Measurements from ENCODE around the gene DNAJC5G. TPM values are rescaled to one million over a fixed set of nuclear protein-coding genes. Genes with fewer than 3 reads are reported as not detected.
"Not testable (repeated sequence)": the region's sequence is repeated elsewhere in the genome, so short reads cannot be mapped to it uniquely, and the experiment has no call there.

The DNAJC5G gene
- total RNA-seq, 1 experiment from 2014 or later, result not detected

DNA sequence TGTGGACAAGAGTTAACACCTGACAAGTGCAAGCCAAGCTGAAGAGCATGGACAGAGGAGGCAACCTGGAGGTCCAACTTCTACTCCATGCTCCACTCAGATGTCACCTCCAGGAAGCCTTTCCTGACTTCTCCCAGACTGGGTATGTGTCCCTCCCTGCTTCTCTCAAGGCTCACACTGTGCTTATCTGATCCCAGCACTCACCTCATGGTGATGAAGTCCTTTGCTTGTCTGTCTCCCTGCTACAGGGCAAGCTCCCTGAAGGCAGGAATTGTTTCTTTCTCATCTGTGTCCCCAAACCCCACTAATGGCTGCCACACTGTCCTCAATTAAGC, 9.7 kb upstream of the DNAJC5G start:
- Histone ChIP-seq H3K4me1 (replicated peaks; ENCODE audit: insufficient read depth) (no peaks in the 10 kb centered on the region), H3K36me3 (ENCODE audit: low read depth) (no peaks in the 10 kb centered on the region), H2AFZ (no peak overlapping the region), H3K27me3 (ENCODE audit: insufficient read depth, low read depth) (peaks cover 49% of the 10 kb centered on the region), H3F3A (ENCODE audit: insufficient read depth, low read depth) (no peaks in the 10 kb centered on the region; the same call in 1 of the 2 replicates), H4K20me1 (ENCODE audit: insufficient read depth) (no peaks in the 10 kb centered on the region), H3K79me2 (ENCODE audit: low read depth) (no peaks in the 10 kb centered on the region), H3K9me3 (ENCODE audit: insufficient read depth, low read depth) (no peaks in the 10 kb centered on the region), H3K27ac (no peak overlapping the region), H3K4me2 (no peak overlapping the region), H3K4me3 (no peak overlapping the region), H3K9me2 (ENCODE audit: insufficient read depth) (no peaks in the 10 kb centered on the region)
- ChIA-PET POLR2A (ENCODE audit: unreplicated experiment) (no interaction called here), CTCF (interaction anchor here (0.6 kb wide), 3 partner anchors 36 to 1359 kb away, joined by 4 to 6 read pairs (median 4); no protein-coding TSS in a partner anchor)
- BruUV-seq (replicated peaks), result no TSS peak
- DNase-seq, result no peak
- TF ChIP-seq EZH2 (IDR thresholded peaks at IDR 0.05; ENCODE audit: low read depth), result no peak
- TF ChIP-seq, protein P1, sequence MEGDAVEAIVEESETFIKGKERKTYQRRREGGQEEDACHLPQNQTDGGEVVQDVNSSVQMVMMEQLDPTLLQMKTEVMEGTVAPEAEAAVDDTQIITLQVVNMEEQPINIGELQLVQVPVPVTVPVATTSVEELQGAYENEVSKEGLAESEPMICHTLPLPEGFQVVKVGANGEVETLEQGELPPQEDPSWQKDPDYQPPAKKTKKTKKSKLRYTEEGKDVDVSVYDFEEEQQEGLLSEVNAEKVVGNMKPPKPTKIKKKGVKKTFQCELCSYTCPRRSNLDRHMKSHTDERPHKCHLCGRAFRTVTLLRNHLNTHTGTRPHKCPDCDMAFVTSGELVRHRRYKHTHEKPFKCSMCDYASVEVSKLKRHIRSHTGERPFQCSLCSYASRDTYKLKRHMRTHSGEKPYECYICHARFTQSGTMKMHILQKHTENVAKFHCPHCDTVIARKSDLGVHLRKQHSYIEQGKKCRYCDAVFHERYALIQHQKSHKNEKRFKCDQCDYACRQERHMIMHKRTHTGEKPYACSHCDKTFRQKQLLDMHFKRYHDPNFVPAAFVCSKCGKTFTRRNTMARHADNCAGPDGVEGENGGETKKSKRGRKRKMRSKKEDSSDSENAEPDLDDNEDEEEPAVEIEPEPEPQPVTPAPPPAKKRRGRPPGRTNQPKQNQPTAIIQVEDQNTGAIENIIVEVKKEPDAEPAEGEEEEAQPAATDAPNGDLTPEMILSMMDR (conservative IDR thresholded peaks at IDR 0.05), result no peak
- intact Hi-C loops (cut with micrococcal nuclease; ENCODE audit: unreplicated experiment), result loop anchor here (5.0 kb wide), 1 partner anchor 37 kb away; no protein-coding TSS in a partner anchor

DNA sequence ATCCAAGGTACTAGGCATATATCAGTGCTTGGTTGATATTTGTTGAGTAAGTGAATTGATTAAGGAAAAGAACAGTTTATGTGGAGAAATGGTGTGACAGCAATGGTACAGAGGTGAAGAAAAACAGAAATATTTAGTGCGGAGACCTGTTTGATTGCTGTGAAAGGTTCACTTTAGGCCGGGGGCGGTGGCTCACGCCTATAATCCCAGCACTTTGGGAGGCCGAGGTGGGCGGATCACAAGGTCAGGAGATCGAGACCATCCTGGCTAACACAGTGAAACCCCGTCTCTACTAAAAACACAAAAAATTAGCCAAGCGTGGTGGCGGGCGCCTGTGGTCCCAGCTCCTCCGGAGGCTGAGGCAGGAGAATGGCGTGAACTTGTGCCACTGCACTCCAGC, 6.9 kb upstream of the DNAJC5G start:
- H2AFZ ChIP-seq; H3F3A ChIP-seq (ENCODE audit: insufficient read depth, low read depth): not testable (repeated sequence)
- intact Hi-C loops (cut with micrococcal nuclease; ENCODE audit: unreplicated experiment), result loop anchor here (5.0 kb wide), 1 partner anchor 34 kb away; no protein-coding TSS in a partner anchor

DNA sequence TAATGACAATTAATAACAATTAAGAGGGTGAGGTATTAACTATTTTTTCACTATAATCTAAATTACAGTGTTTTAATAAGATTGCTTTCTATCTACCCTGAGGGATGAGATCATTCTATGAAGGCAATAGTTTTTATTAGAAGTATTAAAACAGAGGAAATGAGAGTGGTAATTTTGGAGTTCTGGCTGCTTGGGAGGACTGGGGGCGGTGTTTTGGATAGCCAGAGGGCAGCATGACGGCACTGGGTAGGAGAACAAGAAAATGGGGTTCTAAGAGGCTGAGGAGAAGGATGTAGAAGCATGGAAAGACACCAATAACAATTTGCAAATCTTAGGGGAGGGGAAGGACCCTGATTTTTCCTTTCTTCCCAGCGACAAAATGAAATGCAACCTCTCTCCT, 5.1 kb upstream of the DNAJC5G start:
- DNase-seq, result no peak
- Histone ChIP-seq H3K4me3 (no peak overlapping the region), H3K36me3 (ENCODE audit: low read depth) (no peaks in the 10 kb centered on the region), H2AFZ (no peak overlapping the region), H3K79me2 (ENCODE audit: low read depth) (no peaks in the 10 kb centered on the region), H4K20me1 (ENCODE audit: insufficient read depth) (no peaks in the 10 kb centered on the region), H3K9me3 (ENCODE audit: insufficient read depth, low read depth) (no peaks in the 10 kb centered on the region), H3K27me3 (ENCODE audit: insufficient read depth, low read depth) (peaks cover 7% of the 10 kb centered on the region; the same call in 1 of the 2 replicates), H3K9me2 (ENCODE audit: insufficient read depth) (no peaks in the 10 kb centered on the region), H3K4me1 (replicated peaks; ENCODE audit: insufficient read depth) (no peaks in the 10 kb centered on the region), H3F3A (ENCODE audit: insufficient read depth, low read depth) (no peaks in the 10 kb centered on the region; the same call in 1 of the 2 replicates), H3K27ac (no peak overlapping the region), H3K4me2 (no peak overlapping the region)
- ChIA-PET POLR2A (ENCODE audit: unreplicated experiment) (interaction anchor here (0.5 kb wide), 1 partner anchor 148 kb away, joined by 11 read pairs; no protein-coding TSS in a partner anchor), CTCF (no interaction called here)
- TF ChIP-seq, protein P1 (conservative IDR thresholded peaks at IDR 0.05), result no peak
- TF ChIP-seq EZH2 (IDR thresholded peaks at IDR 0.05; ENCODE audit: low read depth), result no peak
- intact Hi-C loops (cut with micrococcal nuclease; ENCODE audit: unreplicated experiment), result no loop called here
- BruUV-seq (replicated peaks), result no TSS peak

More for the DNA sequence above, 6.9 kb upstream of the DNAJC5G start:
- H3K79me2 ChIP-seq (ENCODE audit: low read depth); CTCF ChIA-PET; H3K36me3 ChIP-seq (ENCODE audit: low read depth); H3K4me1 ChIP-seq (replicated peaks; ENCODE audit: insufficient read depth); BruUV-seq (replicated peaks); H4K20me1 ChIP-seq (ENCODE audit: insufficient read depth); H3K4me2 ChIP-seq; DNase-seq; POLR2A ChIA-PET (ENCODE audit: unreplicated experiment); H3K9me3 ChIP-seq (ENCODE audit: insufficient read depth, low read depth); H3K27ac ChIP-seq; H3K9me2 ChIP-seq (ENCODE audit: insufficient read depth); H3K4me3 ChIP-seq: not testable (repeated sequence)
- H3K27me3 ChIP-seq (ENCODE audit: insufficient read depth, low read depth), result peaks cover 26% of the 10 kb centered on the region

DNA sequence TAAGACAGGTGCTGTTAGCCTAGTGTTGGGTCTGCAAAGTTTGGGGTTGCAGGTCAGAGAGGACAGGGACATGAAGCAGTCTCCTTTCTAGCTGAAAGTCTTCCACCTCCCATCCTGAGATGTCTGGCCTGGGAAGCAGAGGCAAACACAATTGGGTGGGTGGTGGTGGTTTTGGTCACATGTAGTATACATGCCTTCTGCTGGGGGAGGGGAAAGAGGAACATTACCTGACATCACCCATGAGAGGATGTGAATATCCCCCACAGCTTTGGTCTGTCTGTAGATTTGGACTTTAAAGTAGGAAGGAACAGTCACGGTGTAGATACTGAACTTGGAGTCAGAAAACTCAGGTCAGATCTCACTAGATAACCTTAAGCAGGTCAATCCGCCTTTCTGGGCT, 4.6 kb upstream of the DNAJC5G start:
- H3K9me2 ChIP-seq (ENCODE audit: insufficient read depth), result no peaks in the 10 kb centered on the region
- H3K36me3 ChIP-seq (ENCODE audit: low read depth), result no peaks in the 10 kb centered on the region
- CTCF ChIA-PET, result no interaction called here
- H2AFZ ChIP-seq, result no peak overlapping the region
- DNase-seq, result no peak
- TF ChIP-seq EZH2 (IDR thresholded peaks at IDR 0.05; ENCODE audit: low read depth), result no peak
- TF ChIP-seq, protein P1 (conservative IDR thresholded peaks at IDR 0.05), result no peak
- H3K4me3 ChIP-seq, result no peak overlapping the region
- no peaks in the 10 kb centered on the region for H4K20me1 ChIP-seq (ENCODE audit: insufficient read depth)
- H3F3A ChIP-seq (ENCODE audit: insufficient read depth, low read depth), result no peaks in the 10 kb centered on the region; the same call in 1 of the 2 replicates
- no peaks in the 10 kb centered on the region for H3K9me3 ChIP-seq (ENCODE audit: insufficient read depth, low read depth)
- POLR2A ChIA-PET (ENCODE audit: unreplicated experiment), result interaction anchor here (0.5 to 0.6 kb wide), 3 partner anchors 29 to 441 kb away, joined by 5 to 11 read pairs (median 7); no protein-coding TSS in a partner anchor
- H3K4me2 ChIP-seq, result no peak overlapping the region
- peaks cover 2% of the 10 kb centered on the region; the same call in 1 of the 2 replicates for H3K27me3 ChIP-seq (ENCODE audit: insufficient read depth, low read depth)
- intact Hi-C loops (cut with micrococcal nuclease; ENCODE audit: unreplicated experiment), result no loop called here
- no peaks in the 10 kb centered on the region for H3K4me1 ChIP-seq (replicated peaks; ENCODE audit: insufficient read depth)
- H3K79me2 ChIP-seq (ENCODE audit: low read depth), result no peaks in the 10 kb centered on the region
- no peak overlapping the region for H3K27ac ChIP-seq
- no TSS peak for BruUV-seq (replicated peaks)
